Tibial artery (tissue), 4 donors: ENCODE results near the gene PRRT1B.
A peak's percentile ranks its signal among the peaks of the same experiment; 100 is the strongest.

ENCODE experiments used
- DNase-seq, 2 donors: peaks; one replicate each; pipeline ENCODE4 v3.0.0-alpha.2; 2019
- H3K27ac ChIP-seq, 2 donors: fragments of 200-600 bp; sonication (generic) in 1 of 2; 1 replicate in 1 of 2; 2 replicates in 1 of 2; pipeline ENCODE4 v1.5.1; 2018 to 2019; ENCODE audit warnings: mild to moderate bottlenecking in 1 of 2
- H3K27me3 ChIP-seq, 2 donors: fragments of 200-600 bp; sonication (generic) in 1 of 2; one replicate each; pipeline versions ENCODE4 v1.5.1 to v1.6.0; 2016 to 2019
- H3K36me3 ChIP-seq, 3 donors: fragments of 200-600 bp; sonication (generic) in 2 of 3; one replicate each; pipeline ENCODE4 v1.5.1; 2016 to 2019; ENCODE audit warnings: mild to moderate bottlenecking in 2 of 3
- H3K4me1 ChIP-seq, 4 donors: fragments of 200-600 bp; sonication (generic) in 2 of 4; 1 replicate in 3 of 4; 2 replicates in 1 of 4; pipeline ENCODE4 v1.5.1; 2016 to 2019
- H3K4me3 ChIP-seq, 2 donors: fragments of 200-600 bp; sonication (generic) in 1 of 2; 1 replicate in 1 of 2; 2 replicates in 1 of 2; pipeline ENCODE4 v1.5.1; 2018 to 2019; ENCODE audit warnings: mild to moderate bottlenecking in 2 of 2
- H3K9me3 ChIP-seq, 3 donors: fragments of 200-600 bp; sonication (generic) in 1 of 3; one replicate each; pipeline ENCODE4 v1.5.1; 2016 to 2019
- intact Hi-C: fragments of 100-400 bp; cut with DNase I; formaldehyde crosslinking; loops from one replicate; pipeline ENCODE4 v1.15.0; 2023; ENCODE audit warnings: low total_unique reads
- TF ChIP-seq, protein P1 (sequence below), 2 experiments: fragments of 200-600 bp in 1 of 2; fragments of 450-650 bp in 1 of 2; IDR thresholded peaks; one replicate each; pipeline ENCODE4 v1.5.1; 2017 to 2019; ENCODE audit warnings: antibody characterized with exemption in 2 of 2, mild to moderate bottlenecking in 1 of 2, moderate library complexity in 1 of 2

PRRT1B gene

DNA sequence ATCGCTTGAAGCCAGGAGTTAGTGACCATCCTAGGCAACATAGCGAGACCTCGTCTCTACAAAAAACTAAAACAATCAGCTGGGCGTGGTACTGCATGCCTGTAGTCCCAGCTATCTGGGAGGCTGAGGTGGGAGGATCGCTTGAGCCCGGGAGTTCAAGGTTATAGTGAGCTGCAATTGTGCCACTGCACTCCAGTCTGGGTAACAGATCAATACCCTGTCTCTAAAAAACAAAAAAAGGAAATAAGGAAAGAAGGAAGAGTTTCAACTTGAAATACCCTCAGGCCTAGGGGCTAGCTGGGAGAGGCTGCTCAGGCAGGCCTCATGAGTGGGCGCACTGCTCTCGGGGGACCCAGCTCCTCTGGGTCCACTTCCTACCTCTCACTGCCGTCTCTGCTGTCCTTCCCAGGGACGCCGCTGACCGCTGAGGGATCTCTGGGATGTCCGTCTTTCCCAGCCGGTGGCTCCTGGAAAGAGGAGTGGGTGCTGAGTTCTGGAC, 56.4 kb downstream of the PRRT1B start:
- DNase-seq = no peak
- TF ChIP-seq, protein P1, sequence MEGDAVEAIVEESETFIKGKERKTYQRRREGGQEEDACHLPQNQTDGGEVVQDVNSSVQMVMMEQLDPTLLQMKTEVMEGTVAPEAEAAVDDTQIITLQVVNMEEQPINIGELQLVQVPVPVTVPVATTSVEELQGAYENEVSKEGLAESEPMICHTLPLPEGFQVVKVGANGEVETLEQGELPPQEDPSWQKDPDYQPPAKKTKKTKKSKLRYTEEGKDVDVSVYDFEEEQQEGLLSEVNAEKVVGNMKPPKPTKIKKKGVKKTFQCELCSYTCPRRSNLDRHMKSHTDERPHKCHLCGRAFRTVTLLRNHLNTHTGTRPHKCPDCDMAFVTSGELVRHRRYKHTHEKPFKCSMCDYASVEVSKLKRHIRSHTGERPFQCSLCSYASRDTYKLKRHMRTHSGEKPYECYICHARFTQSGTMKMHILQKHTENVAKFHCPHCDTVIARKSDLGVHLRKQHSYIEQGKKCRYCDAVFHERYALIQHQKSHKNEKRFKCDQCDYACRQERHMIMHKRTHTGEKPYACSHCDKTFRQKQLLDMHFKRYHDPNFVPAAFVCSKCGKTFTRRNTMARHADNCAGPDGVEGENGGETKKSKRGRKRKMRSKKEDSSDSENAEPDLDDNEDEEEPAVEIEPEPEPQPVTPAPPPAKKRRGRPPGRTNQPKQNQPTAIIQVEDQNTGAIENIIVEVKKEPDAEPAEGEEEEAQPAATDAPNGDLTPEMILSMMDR (IDR thresholded peaks at IDR 0.05) = no peak
- intact Hi-C loops = no loop called here
- Histone ChIP-seq H3K27me3 (no peaks in the 10 kb centered on the region), H3K9me3 (no peaks in the 10 kb centered on the region), H3K27ac (no peak overlapping the region), H3K4me3 (no peak overlapping the region), H3K36me3 (peaks cover 47 to 94% (median 83%) of the 10 kb centered on the region in 3 donors), H3K4me1 (peaks cover 0 to 1% (median 0%) of the 10 kb centered on the region in 4 donors)

DNA sequence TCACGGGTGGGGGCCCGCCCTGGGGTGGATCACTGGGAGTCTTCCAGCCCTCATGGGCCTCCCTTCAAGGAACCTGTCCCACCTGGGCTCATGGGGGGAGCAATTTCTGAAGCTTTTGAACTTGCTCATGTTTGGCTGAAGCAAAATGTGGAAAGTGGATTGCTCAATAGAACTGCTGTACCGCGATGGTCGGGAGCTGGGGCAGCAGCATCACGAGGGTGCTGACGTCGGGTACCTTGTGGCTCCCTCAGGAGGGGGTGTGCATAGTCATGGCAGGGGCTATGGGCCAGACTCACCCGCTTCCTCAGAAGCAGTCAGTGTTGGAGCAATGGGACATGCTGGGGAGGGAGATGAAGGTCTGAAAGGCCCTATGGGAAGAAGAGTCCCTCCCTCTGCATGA, 57.9 kb downstream of the PRRT1B start:
- TF ChIP-seq, protein P1 (IDR thresholded peaks at IDR 0.05) = no peak
- DNase-seq = no peak
- Histone ChIP-seq H3K27me3 (no peaks in the 10 kb centered on the region), H3K36me3 (peaks cover 32 to 79% (median 69%) of the 10 kb centered on the region in 3 donors), H3K27ac (no peak overlapping the region), H3K9me3 (no peaks in the 10 kb centered on the region), H3K4me1 (peaks cover 0 to 16% (median 10%) of the 10 kb centered on the region in 4 donors), H3K4me3 (no peak overlapping the region)
- intact Hi-C loops = no loop called here

GRCh38 chr9:131603711-131604439, 58.6 kb downstream of the PRRT1B start:
- no peak overlapping the region for H3K4me3 ChIP-seq
- no peaks in the 10 kb centered on the region for H3K9me3 ChIP-seq
- peaks cover 0 to 23% (median 15%) of the 10 kb centered on the region in 4 donors for H3K4me1 ChIP-seq
- H3K27ac ChIP-seq = no peak overlapping the region
- intact Hi-C loops = no loop called here
- H3K36me3 ChIP-seq = peaks cover 29 to 72% (median 63%) of the 10 kb centered on the region in 3 donors
- TF ChIP-seq, protein P1 (IDR thresholded peaks at IDR 0.05) = no peak
- no peaks in the 10 kb centered on the region for H3K27me3 ChIP-seq
- no peak for DNase-seq

GRCh38 chr9:131605770-131606590, 60.7 kb downstream of the PRRT1B start:
- DNase-seq = no peak
- Histone ChIP-seq H3K36me3 (peaks cover 22 to 53% (median 51%) of the 10 kb centered on the region in 3 donors), H3K27me3 (no peaks in the 10 kb centered on the region), H3K9me3 (no peaks in the 10 kb centered on the region), H3K27ac (peak overlapping the region in 1 of 2 donors; percentile 66), H3K4me3 (no peak overlapping the region), H3K4me1 (peaks cover 5 to 44% (median 36%) of the 10 kb centered on the region in 4 donors)
- intact Hi-C loops = no loop called here
- TF ChIP-seq, protein P1 (IDR thresholded peaks at IDR 0.05) = no peak

GRCh38 chr9:131606896-131607567, 61.7 kb downstream of the PRRT1B start:
- intact Hi-C loops = no loop called here
- no peak for DNase-seq

More at GRCh38 chr9:131606896-131607567, 61.7 kb downstream of the PRRT1B start:
- Histone ChIP-seq H3K4me1 (peaks cover 5 to 51% (median 40%) of the 10 kb centered on the region in 4 donors), H3K27me3 (no peaks in the 10 kb centered on the region), H3K36me3 (peaks cover 16 to 44% (median 41%) of the 10 kb centered on the region in 3 donors), H3K9me3 (no peaks in the 10 kb centered on the region), H3K4me3 (no peak overlapping the region), H3K27ac (peak overlapping the region; percentile 66 to 73)
- TF ChIP-seq, protein P1 (IDR thresholded peaks at IDR 0.05) = no peak
